Stimulated activated CD8-positive, alpha-beta memory T cell treated with anti-CD3 and anti-CD28 coated beads, Interleukin-15, amount 100 ng/mL, for 24 hours (primary cell): Measurements from ENCODE around the gene CCDC157.
A peak's percentile ranks its signal among the peaks of the same experiment; 100 is the strongest.

Experiments
- DNase-seq: peaks from one replicate; pipeline ENCODE4 v3.0.0-alpha.2; 2020; ENCODE audit warnings: low read depth

CCDC157 gene

DNA sequence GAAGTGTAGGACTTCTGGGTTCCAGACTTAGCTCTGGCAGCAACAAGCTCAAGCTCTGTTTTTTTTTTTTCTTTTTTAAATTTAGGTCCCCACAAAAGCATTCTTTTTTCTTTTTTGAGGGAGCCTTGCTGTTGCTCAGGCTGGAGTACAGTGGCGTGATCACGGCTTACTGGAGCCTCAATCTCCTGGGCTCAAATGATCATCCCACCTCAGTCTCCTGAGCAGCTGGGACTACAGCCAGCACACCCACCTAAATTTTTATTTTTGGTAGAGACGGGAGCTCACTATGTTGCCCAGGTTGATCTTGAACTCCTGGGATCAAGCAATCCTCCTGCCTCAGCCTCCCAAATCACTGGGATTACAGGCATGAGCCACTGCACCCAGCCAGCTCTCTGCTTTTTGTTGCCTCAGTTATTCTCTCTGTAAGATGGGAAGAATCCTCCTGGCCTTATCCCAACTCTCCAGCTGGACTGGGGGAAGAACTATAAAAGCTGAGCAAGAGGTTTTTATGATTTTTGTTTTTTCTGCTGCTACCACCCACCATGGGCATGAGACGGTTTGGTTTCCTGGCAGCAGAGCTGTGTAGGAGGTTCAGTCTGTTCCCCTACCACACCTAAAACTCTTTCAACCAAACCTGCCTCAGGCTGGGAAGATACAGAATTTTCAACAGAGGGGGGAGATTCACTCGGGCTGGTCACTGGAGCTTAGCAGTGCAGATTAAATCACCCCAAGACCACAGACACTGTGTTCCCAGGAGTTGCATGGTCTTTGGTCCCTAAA, 57.1 kb downstream of the CCDC157 start:
- DNase-seq = no peak

GRCh38 chr22:30414525-30415047, 57.8 kb downstream of the CCDC157 start:
- no peak for DNase-seq

DNA sequence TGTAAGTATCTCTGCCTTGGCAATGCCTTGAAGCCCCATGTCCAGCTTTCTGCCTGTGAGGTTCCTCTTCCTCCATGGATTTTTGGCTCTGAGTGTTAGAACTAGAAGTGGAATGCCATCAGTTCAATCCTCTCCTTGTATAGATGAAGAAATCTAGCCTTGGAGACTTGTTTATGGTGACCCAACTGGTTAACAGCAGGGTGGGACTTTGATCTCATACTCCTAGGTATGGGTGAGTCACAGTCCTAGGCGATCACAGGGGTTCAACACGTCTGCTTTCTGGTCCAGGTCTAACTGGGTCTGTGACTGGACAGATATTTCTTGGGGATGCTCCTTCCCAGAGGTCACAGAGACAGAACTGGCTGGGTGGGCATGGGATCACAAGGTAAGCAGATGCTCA, 59.6 kb downstream of the CCDC157 start:
- DNase-seq = no peak

GRCh38 chr22:30416837-30417236, 60.0 kb downstream of the CCDC157 start:
- DNase-seq = no peak

DNA sequence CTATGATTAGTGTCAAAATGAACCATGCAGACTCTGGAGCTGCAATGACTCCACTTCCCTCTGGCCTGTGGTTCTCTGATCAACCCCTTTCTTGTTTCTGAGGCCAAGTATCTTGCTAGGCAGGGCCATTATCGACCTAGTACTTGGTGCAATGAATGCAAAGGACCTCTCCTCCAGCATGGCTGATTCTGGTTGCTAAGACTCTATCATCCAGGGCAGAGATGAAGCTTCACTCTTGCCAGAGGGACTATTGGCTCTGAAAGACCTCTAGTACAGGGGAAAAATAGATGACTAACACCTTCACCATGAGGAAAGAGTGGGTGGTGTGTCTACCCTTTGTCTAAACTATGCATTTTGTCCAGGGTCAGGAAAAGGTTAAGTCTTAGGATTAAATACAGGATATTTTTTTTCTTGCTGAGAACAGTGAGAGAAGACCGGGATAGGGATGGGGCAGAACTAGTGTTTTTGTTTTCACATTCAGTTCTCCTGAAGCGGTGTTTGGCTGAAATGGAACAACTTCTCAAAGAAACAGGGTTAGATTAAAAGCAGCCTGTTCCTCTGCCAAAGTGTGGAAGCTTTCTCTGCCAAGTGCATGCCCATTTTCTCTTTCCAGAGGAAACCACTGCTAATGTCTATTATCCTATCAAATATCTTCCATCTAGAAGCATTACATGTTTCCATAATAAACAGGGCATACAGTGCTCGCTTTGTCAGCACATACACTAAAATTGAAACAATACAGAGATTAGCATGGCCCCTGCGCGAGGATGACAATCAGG, 63.7 kb downstream of the CCDC157 start:
- DNase-seq = no peak

DNA sequence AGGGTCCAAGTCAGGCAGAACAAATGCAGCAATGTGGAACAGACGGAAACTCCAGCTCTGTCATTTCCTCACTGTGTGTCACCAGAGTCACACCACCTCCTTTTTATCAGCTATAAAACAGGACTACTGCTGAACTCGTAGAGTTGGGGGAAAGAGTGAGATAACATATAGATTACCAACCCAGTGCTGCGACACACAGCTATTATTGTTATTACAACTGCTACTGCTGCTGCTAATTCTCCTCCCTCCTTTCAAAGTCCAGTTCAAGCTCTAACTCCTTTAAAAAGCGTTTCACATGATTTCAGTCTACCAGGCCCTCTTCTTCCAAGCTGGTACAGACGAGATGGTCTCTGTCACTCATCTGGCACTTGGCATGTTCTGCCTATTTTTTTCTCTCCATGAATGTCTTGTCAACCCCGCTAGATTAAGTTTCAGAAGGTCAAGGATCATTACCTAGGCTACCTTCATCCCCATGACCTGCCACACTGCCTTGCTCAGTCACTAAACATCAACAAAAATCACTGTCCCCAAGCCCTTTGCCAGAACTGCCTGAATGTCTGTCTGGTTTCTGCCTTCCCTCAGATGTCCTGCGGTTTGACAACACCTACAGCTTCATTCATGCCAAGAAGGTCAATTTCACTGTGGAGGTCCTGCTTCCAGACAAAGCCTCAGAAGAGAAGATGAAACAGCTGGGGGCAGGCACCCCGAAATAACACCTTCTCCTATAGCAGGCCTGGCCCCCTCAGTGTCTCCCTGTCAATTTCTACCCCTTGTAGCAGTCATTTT, 65.1 kb downstream of the CCDC157 start:
- DNase-seq = no peak

DNA sequence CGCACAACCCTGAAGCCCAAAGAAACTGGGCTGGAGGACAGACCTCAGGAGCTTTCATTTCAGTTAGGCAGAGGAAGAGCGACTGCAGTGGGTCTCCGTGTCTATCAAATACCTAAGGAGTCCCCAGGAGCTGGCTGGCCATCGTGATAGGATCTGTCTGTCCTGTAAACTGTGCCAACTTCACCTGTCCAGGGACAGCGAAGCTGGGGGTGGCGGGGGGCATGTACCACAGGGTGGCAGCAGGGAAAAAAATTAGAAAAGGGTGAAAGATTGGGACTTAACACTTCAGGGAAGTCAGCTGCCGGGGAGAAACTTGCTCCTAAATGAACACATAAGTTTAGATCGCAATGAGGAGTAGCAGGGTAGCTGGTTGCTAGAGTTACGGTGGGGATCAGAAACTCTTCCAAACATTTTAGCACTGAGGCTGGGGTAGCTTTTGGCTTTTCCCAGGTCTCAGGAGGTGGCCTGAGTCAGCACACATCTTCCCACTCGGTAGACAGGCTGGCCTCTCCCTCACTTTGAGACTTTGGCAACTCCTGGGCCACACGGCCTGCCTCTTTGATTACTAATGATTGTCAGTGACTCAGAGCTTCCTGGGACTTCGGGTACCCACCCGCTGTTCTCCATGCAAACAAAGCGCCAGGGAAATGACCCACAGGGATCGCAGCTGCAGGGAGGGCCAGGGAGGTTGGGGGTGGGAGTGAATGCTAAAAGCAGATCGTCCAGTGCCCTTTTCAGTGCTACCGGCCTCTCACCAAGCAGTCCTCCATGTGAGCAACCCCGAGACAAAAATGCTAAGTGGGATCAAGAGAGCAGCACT, 65.9 kb downstream of the CCDC157 start:
- DNase-seq = no peak

DNA sequence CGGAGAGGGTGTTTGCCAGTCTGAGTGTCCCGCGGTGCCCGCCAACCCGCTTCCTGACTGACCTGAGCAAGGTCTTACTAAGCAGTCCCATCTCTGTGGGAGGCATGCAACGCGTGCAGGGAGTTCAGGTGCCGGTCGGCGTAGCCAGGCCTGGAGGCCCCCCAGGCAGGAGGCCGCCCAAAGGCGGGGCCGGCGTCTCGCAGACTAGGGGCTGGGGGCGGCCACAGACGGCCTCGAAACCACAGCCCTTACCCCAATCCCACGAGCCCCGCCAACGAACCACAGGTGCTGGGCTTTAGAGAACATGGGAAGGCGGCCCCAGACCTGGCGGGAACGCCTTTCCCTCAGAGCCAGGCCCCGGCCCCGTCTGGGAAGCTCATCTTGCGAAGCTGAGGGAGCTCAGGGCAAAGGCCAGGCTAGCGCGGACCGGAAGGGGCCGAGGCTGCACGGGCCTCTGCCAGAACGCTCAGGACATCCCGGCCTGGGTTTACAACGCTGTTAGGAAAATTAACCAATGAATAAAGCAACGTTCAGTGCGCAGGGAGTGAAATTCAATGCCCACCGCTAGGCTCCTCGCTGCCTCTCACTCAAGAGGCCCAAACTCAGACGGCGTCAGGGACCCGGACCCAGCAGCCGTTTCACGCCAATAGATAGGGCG, 66.6 kb downstream of the CCDC157 start:
- DNase-seq = no peak

DNA sequence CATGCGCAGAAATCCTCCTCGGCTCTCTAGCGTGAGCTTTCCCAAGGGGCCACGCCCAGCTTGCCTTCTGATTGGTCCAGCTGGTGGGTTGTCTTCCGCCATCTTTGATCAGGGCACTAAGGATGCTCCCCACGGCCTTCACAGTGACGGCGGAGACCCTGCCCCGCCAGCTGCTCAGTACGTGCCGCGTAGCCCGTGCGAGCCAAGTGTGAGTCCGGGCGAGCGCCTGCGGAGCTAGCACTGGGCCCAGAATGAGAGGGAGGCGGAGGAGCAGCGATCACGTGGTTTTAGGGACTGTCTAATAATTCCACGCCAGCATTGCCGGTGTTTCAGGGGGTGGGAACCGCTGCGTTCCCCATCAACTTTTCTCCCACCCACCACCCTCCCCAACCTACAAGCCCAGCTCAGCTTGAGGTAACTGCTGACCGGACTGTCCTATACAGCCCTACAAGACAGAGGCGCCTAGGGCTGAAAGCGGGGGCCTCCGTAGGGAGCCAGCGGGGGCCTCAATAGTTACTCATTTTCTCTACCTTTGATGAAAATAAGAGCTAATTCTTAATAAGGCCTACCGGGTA, 67.2 kb downstream of the CCDC157 start:
- peak; percentile 83 for DNase-seq

GRCh38 chr22:30424534-30425326, 67.9 kb downstream of the CCDC157 start:
- DNase-seq = no peak

- no peak for DNase-seq
These were observed 68.5 kb downstream of the CCDC157 start for GRCh38 chr22:30425327-30425615.

DNA sequence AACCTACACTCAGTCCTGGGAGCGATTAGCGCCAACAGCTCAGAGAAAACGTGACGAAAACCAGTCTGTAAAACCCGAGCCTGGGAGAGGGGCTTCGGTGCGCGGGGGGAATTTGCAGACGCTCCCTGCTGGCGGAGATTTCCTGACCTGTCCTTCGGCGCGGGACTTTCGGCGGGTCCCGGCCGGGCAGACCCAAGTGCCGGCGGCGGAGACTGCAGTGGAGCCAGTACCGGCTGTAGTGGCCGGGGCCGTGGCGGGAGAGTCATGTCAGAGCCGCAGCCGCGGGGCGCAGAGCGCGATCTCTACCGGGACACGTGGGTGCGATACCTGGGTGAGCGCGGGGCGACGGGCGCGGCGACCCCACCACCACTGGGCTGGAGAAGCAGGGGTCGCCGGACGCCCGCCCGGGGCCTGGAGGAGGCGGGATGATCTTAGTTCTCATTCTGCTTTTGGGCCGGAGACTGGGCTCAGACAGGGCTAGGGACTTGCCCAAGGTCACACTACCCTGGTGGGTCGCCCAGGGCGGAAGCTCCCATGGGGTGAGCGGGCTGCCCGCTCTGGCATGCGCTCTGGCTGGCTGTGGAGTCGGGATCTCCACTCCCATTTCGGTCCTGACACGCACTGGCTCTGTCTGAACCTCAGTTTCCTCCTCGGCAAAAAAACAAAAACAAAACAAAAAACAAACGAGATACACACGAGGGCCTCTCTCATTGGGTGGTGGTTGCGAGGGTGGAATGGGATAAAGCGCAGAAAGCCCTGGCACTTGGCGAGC, 69.0 kb downstream of the CCDC157 start, which contains the start of gene MTFP1:
Gene MTFP1 (plus strand): TSS at position 153 of the 772 bp plus-strand sequence. CDS start 112 bp downstream, at position 265.
- no peak for DNase-seq
